ENCODE measurements around the gene PRRX2.

The PRRX2 gene

GRCh38 chr9:129696944-129697655 is 31.7 kb downstream of the PRRX2 start:
- peak; percentile 15 for DNase-seq
- in situ Hi-C loops (cut with MboI; ENCODE audit: low pct_unique_long_range_greater_than_20kb, low sequenced_read_pairs) = no loop called here

- no peak for DNase-seq
- in situ Hi-C loops (cut with MboI; ENCODE audit: low pct_unique_long_range_greater_than_20kb, low sequenced_read_pairs) = no loop called here
These were observed 32.3 kb downstream of the PRRX2 start for GRCh38 chr9:129697656-129698253.

GRCh38 chr9:129698254-129698757 is 32.9 kb downstream of the PRRX2 start:
- in situ Hi-C loops (cut with MboI; ENCODE audit: low pct_unique_long_range_greater_than_20kb, low sequenced_read_pairs) = no loop called here
- no peak for DNase-seq

GRCh38 chr9:129701054-129701453 is 35.6 kb downstream of the PRRX2 start:
- in situ Hi-C loops (cut with MboI; ENCODE audit: low pct_unique_long_range_greater_than_20kb, low sequenced_read_pairs) = no loop called here
- no peak for DNase-seq

- DNase-seq = no peak
- in situ Hi-C loops (cut with MboI; ENCODE audit: low pct_unique_long_range_greater_than_20kb, low sequenced_read_pairs) = no loop called here
These were observed 36.1 kb downstream of the PRRX2 start for GRCh38 chr9:129701549-129701948.

- in situ Hi-C loops (cut with MboI; ENCODE audit: low pct_unique_long_range_greater_than_20kb, low sequenced_read_pairs) = no loop called here
- DNase-seq = no peak
These were observed 37.4 kb downstream of the PRRX2 start for GRCh38 chr9:129702589-129703520.

GRCh38 chr9:129703667-129704355 is 38.4 kb downstream of the PRRX2 start:
- DNase-seq = no peak

GRCh38 chr9:129704807-129705206 is 39.4 kb downstream of the PRRX2 start:
- DNase-seq = no peak
- in situ Hi-C loops (cut with MboI; ENCODE audit: low pct_unique_long_range_greater_than_20kb, low sequenced_read_pairs) = no loop called here

More at GRCh38 chr9:129703667-129704355, 38.4 kb downstream of the PRRX2 start:
- in situ Hi-C loops (cut with MboI; ENCODE audit: low pct_unique_long_range_greater_than_20kb, low sequenced_read_pairs) = no loop called here

GRCh38 chr9:129708793-129709192 is 43.3 kb downstream of the PRRX2 start:
- in situ Hi-C loops (cut with MboI; ENCODE audit: low pct_unique_long_range_greater_than_20kb, low sequenced_read_pairs) = no loop called here
- DNase-seq = no peak

- in situ Hi-C loops (cut with MboI; ENCODE audit: low pct_unique_long_range_greater_than_20kb, low sequenced_read_pairs) = no loop called here
- DNase-seq = no peak
These were observed 44.2 kb downstream of the PRRX2 start for GRCh38 chr9:129709438-129710168.

- DNase-seq = no peak
- in situ Hi-C loops (cut with MboI; ENCODE audit: low pct_unique_long_range_greater_than_20kb, low sequenced_read_pairs) = no loop called here
These were observed 44.7 kb downstream of the PRRX2 start for GRCh38 chr9:129710169-129710453.

- in situ Hi-C loops (cut with MboI; ENCODE audit: low pct_unique_long_range_greater_than_20kb, low sequenced_read_pairs) = no loop called here
These were observed 47.4 kb downstream of the PRRX2 start for GRCh38 chr9:129712634-129713401.

GRCh38 chr9:129713402-129713679 is 47.9 kb downstream of the PRRX2 start:
- in situ Hi-C loops (cut with MboI; ENCODE audit: low pct_unique_long_range_greater_than_20kb, low sequenced_read_pairs) = no loop called here
- DNase-seq = no peak

More at GRCh38 chr9:129712634-129713401, 47.4 kb downstream of the PRRX2 start:
- no peak for DNase-seq

GRCh38 chr9:129714511-129715061 is 49.1 kb downstream of the PRRX2 start:
- no peak for DNase-seq

GRCh38 chr9:129716091-129716490 is 50.6 kb downstream of the PRRX2 start:
- DNase-seq = no peak
- in situ Hi-C loops (cut with MboI; ENCODE audit: low pct_unique_long_range_greater_than_20kb, low sequenced_read_pairs) = no loop called here

More at GRCh38 chr9:129714511-129715061, 49.1 kb downstream of the PRRX2 start:
- in situ Hi-C loops (cut with MboI; ENCODE audit: low pct_unique_long_range_greater_than_20kb, low sequenced_read_pairs) = no loop called here

- no peak for DNase-seq
- in situ Hi-C loops (cut with MboI; ENCODE audit: low pct_unique_long_range_greater_than_20kb, low sequenced_read_pairs) = no loop called here
These were observed 52.5 kb downstream of the PRRX2 start for GRCh38 chr9:129717991-129718390.

- in situ Hi-C loops (cut with MboI; ENCODE audit: low pct_unique_long_range_greater_than_20kb, low sequenced_read_pairs) = no loop called here
- DNase-seq = no peak
These were observed 53.2 kb downstream of the PRRX2 start for GRCh38 chr9:129718647-129719046.

- DNase-seq = no peak
- in situ Hi-C loops (cut with MboI; ENCODE audit: low pct_unique_long_range_greater_than_20kb, low sequenced_read_pairs) = no loop called here
These were observed 53.7 kb downstream of the PRRX2 start for GRCh38 chr9:129719135-129719534.
